Measurements from ENCODE around the gene MCHR1. TPM values are rescaled to one million over a fixed set of nuclear protein-coding genes. Genes with fewer than 3 reads are reported as not detected.
"Not testable (repeated sequence)": the region's sequence is repeated elsewhere in the genome, so short reads cannot be mapped to it uniquely, and the experiment has no call there.

The MCHR1 gene
- total RNA-seq, 1 donor: 0.43 TPM

DNA sequence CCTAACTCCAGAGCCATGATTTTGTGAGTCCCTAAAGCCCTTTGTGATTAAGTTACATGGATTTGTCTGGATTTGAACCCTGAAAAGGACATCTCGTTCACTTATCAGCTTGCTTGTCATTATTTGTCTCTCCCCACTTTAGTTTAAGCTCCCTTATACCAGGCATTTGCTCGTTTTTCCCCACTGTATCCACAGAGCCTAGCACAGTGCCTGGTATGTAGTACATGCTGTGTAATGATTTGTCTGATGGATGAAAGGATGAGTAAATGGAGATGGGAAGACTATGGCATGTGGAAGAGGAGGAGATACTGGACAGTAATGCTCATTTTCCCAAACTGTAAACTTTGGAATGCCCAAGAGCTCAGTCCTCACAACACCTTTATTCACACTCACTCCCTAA is 9.2 kb upstream of the MCHR1 start:
- DNase-seq (ENCODE audit: low read depth): no peak
- no peak overlapping the region for H3K4me3 ChIP-seq (ENCODE audit: low read depth, low read length)
- TF ChIP-seq, protein P1, sequence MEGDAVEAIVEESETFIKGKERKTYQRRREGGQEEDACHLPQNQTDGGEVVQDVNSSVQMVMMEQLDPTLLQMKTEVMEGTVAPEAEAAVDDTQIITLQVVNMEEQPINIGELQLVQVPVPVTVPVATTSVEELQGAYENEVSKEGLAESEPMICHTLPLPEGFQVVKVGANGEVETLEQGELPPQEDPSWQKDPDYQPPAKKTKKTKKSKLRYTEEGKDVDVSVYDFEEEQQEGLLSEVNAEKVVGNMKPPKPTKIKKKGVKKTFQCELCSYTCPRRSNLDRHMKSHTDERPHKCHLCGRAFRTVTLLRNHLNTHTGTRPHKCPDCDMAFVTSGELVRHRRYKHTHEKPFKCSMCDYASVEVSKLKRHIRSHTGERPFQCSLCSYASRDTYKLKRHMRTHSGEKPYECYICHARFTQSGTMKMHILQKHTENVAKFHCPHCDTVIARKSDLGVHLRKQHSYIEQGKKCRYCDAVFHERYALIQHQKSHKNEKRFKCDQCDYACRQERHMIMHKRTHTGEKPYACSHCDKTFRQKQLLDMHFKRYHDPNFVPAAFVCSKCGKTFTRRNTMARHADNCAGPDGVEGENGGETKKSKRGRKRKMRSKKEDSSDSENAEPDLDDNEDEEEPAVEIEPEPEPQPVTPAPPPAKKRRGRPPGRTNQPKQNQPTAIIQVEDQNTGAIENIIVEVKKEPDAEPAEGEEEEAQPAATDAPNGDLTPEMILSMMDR (IDR thresholded peaks at IDR 0.05; ENCODE audit: insufficient read depth, low read depth, low read length): no peak

DNA sequence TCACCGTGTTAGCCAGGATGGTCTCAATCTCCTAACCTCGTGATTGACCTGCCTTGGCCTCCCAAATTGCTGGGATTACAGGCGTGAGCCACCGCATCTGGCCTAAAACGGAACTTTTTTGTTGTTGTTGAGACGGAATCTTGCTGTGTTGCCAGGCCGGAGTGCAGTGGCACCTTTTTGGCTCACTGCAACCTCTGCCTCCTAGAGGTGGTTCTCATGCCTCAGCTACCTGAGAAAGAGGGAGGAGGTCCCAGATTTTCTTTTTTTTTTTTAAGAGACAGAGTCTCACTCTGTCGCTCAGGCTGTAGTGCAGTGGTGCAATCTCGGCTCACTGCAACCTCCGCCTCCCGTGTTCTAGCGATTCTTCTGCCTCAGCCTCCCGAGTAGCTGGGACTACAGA is 7.9 kb upstream of the MCHR1 start:
- TF ChIP-seq, protein P1 (IDR thresholded peaks at IDR 0.05; ENCODE audit: insufficient read depth, low read depth, low read length): no peak
- no peak for DNase-seq (ENCODE audit: low read depth)
- no peak overlapping the region for H3K4me3 ChIP-seq (ENCODE audit: low read depth, low read length)

DNA sequence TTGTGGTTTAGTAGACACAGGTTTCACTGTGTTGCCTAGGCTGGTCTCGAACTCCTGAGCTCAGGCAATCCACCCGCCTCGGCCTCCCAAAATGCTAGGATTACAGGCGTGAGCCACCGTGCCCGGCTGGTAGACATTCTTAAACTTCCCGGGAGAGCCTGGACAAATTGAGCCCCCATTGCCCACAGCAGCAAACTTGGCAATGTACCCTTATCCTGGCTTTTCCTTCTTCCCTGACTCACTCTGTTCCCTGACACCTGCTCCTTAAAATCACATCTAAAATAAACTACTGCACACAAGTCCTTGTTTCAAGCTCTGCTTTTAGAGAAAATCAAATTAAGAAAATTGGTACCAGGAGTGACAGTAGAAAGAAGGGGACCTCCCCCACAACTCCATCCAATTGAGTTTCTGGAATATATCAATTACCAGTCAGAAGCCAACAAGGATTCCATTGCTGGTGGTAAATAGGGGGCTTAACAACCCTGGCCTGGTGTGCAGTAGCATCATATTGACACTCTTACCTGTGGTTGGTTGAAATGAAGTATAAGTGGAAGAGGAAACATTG is 7.4 kb upstream of the MCHR1 start:
- no peak for DNase-seq (ENCODE audit: low read depth)

DNA sequence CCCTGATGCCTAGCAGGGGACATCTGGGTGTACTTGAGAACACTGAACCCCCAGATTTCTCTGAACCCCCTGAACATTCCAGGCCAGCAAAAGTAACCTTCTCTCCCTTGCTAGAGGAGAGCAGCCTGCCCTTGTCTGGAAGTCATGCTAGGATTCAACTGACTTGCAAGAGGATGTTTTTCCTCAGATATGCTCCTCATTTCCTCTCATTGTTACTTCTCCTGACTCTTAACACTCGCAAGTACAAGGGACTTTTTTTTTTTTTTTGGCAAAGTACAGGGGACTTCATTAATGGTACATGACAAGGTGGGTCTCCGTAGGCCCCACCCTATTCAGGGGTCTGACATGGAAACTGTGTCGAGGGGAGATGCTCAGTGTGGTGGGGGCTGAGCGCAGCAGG is 6.3 kb upstream of the MCHR1 start:
- no peak for DNase-seq (ENCODE audit: low read depth)
- TF ChIP-seq, protein P1 (IDR thresholded peaks at IDR 0.05; ENCODE audit: insufficient read depth, low read depth, low read length): no peak
- H3K4me3 ChIP-seq (ENCODE audit: low read depth, low read length): no peak overlapping the region

More for the DNA sequence above, 7.4 kb upstream of the MCHR1 start:
- H3K4me3 ChIP-seq (ENCODE audit: low read depth, low read length): no peak overlapping the region
- TF ChIP-seq, protein P1 (IDR thresholded peaks at IDR 0.05; ENCODE audit: insufficient read depth, low read depth, low read length): no peak

DNA sequence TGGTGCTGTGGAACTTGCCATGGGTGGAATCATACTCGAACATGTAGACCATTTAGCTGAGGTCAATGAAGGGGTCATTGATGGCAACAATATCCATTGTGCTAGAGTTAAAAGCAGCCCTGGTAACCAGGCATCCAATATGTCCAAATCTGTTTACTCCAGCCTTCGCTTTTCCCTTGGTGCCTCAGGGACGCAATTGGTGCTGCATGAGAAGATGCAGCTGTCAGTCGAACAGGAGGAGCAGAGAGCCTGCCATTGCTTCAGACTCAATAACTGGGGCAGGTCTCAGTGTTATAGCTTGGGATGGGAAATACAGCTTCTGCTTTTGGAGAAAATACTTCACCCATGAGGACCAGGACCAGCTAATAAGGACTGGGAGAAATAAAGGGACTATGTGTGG is 5.0 kb upstream of the MCHR1 start:
- no peak overlapping the region for H3K4me3 ChIP-seq (ENCODE audit: low read depth, low read length)
- TF ChIP-seq, protein P1 (IDR thresholded peaks at IDR 0.05; ENCODE audit: insufficient read depth, low read depth, low read length): no peak
- DNase-seq (ENCODE audit: low read depth): no peak

DNA sequence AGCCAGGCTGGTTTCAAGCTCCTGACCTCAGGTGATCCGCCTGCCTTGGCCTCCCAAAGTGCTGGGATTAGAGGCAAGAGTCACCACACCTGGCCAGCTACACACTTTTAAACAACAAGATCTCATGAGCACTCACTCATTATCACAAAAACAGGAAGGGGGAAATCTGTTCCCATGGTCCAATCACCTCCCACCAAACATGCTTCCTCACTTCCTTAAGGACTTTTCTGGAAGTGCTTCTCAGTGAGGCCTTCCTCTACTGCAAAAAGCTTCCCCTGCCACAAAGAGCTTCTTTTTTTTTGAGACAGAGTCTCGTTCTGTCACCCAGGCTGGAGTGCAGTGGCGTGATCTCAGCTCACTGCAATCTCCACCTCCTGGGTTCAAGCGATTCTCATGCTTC is 3.1 kb upstream of the MCHR1 start:
- H3K4me3 ChIP-seq (ENCODE audit: low read depth, low read length); DNase-seq (ENCODE audit: low read depth): not testable (repeated sequence)

DNA sequence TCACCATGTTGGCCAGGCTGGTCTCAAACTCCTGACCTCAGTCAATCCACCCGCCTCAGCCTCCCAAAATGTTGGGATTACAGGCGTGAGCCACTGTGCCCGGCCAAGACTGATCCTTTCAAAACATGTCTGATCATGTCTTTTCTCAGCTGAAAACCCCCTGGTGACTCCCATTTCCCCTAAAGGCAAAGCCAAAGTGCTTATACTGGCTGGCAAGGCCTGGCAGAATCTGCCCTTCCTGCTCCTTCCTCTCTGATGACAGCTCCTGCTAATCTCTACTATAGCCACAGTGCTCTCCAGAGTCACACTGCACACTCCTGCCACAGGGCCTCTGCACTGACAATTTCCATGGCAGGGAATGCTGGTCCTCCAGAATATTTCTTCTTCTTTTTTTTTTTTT is 2.6 kb upstream of the MCHR1 start:
- H3K4me3 ChIP-seq (ENCODE audit: low read depth, low read length): no peak overlapping the region
- TF ChIP-seq, protein P1 (IDR thresholded peaks at IDR 0.05; ENCODE audit: insufficient read depth, low read depth, low read length): no peak
- no peak for DNase-seq (ENCODE audit: low read depth)

Data from fibroblast of villous mesenchyme (primary cell).